PC-3 (cell line): Measurements from ENCODE around the gene ARHGAP11B. TPM values are rescaled to one million over a fixed set of nuclear protein-coding genes. Genes with fewer than 3 reads are reported as not detected.
"Not testable (repeated sequence)": the region's sequence is repeated elsewhere in the genome, so short reads cannot be mapped to it uniquely, and the experiment has no call there.

Experiments
- ATAC-seq: fragments of 200-7000 bp; cut with Tn5 transposase; 2 replicates; pipeline ENCODE4 v1.9.1; 2020; ENCODE audit warnings: mild to moderate bottlenecking, moderate library complexity
- BruUV-seq: library from RNA; stranded (reverse); fragments of 400-500 nt; replicated peaks from 2 replicates; lab custom pipeline; 2021; lab: Mats Ljungman, UMichigan
- CTCF ChIA-PET: fragments of 300-600 bp; sonication (Branson Sonifier 250); formaldehyde crosslinking; loops from one replicate; lab custom pipeline; 2022; ENCODE audit warnings: antibody characterized with exemption; lab: Charles Lee
- POLR2A ChIA-PET: fragments of 300-600 bp; sonication (Branson Sonifier 250); formaldehyde crosslinking; loops from one replicate; lab custom pipeline; 2022; ENCODE audit warnings: antibody characterized with exemption; ENCODE audit not compliant: unreplicated experiment; lab: Charles Lee
- DNase-seq: peaks from one replicate; pipeline ENCODE4 v3.0.0-alpha.2; 2015
- H2AFZ ChIP-seq: fragments of 300-600 bp; sonication (generic); 2 replicates; pipeline ENCODE4 v1.6.0; 2016; ENCODE audit warnings: antibody characterized with exemption, low read length
- H3F3A ChIP-seq: fragments of 300-600 bp; sonication (generic); one replicate; pipeline ENCODE4 v1.6.0; 2017; ENCODE audit warnings: antibody characterized with exemption, low read length, control low read depth, mild to moderate bottlenecking; ENCODE audit not compliant: unreplicated experiment
- H3K27ac ChIP-seq: fragments of 300-600 bp; sonication (generic); 2 replicates; pipeline ENCODE4 v1.5.1; 2016; ENCODE audit warnings: mild to moderate bottlenecking, low read length
- H3K27me3 ChIP-seq: fragments of 300-600 bp; sonication (generic); 2 replicates; pipeline ENCODE4 v1.6.1; 2016; ENCODE audit warnings: low read length, mixed read lengths
- H3K36me3 ChIP-seq: fragments of 300-600 bp; sonication (generic); 2 replicates; pipeline ENCODE4 v1.6.1; 2016; ENCODE audit warnings: low read depth, mixed run types, low read length, mixed read lengths
- H3K4me1 ChIP-seq: fragments of 300-600 bp; sonication (generic); 2 replicates; pipeline ENCODE4 v1.5.1; 2016; ENCODE audit warnings: low read length; ENCODE audit not compliant: insufficient read depth
- H3K4me2 ChIP-seq: fragments of 300-600 bp; sonication (generic); 2 replicates; pipeline ENCODE4 v1.6.0; 2016; ENCODE audit warnings: low read length
- H3K4me3 ChIP-seq: fragments of 300-600 bp; sonication (generic); 2 replicates; pipeline ENCODE4 v1.5.1; 2016; ENCODE audit warnings: mild to moderate bottlenecking, low read length, mixed read lengths
- H3K79me2 ChIP-seq: fragments of 300-600 bp; sonication (generic); 2 replicates; pipeline ENCODE4 v1.6.1; 2017; ENCODE audit warnings: low read length, mixed read lengths
- H3K9ac ChIP-seq: fragments of 300-600 bp; sonication (generic); 2 replicates; pipeline ENCODE4 v1.6.0; 2016; ENCODE audit warnings: mild to moderate bottlenecking, low read length
- H3K9me2 ChIP-seq: fragments of 300-600 bp; sonication (generic); replicated peaks from 2 replicates; pipeline ENCODE4 v1.6.1; 2016; ENCODE audit warnings: mixed run types, low read length, mixed read lengths
- H3K9me3 ChIP-seq: fragments of 300-600 bp; sonication (generic); 2 replicates; pipeline ENCODE4 v1.6.1; 2016; ENCODE audit warnings: low read length, mixed read lengths
- H4K20me1 ChIP-seq: fragments of 300-600 bp; sonication (generic); 2 replicates; pipeline ENCODE4 v1.6.1; 2016; ENCODE audit warnings: low read length, mixed read lengths
- intact Hi-C: fragments of 100-400 bp; cut with micrococcal nuclease; formaldehyde crosslinking; loops from 2 replicates; pipeline ENCODE4 v1.9.0; 2023
- total RNA-seq: library from RNA; depleted of rRNA; stranded (reverse); fragments of >200 nt; gene quantifications from 2 replicates; pipeline ENCODE4 v1.2.3, GENCODE V29; 2014; rRNA removed

Gene ARHGAP11B

DNA sequence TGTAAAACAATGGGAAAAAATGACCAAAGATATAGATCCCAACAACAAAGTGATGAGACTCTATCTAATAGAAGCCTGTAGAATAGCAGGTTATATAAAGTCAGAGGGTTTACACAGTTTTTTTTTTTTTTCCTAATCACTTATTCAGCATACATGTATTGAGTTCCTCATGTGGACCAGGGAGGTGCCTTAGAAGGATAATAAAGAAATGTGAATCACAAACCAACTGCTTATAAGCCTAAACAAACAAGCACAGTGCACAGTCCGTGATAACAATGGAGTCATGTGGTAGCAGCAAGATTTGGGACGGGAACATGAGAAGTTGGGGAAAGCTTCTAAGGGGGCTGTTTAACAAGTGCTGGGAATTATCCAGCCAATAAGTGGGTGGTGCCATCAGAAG lies 60.7 kb downstream of the ARHGAP11B start:
- H3K27me3 ChIP-seq, H3K79me2 ChIP-seq, BruUV-seq, H3F3A ChIP-seq, H3K9me2 ChIP-seq, H3K4me2 ChIP-seq, H3K4me1 ChIP-seq, H4K20me1 ChIP-seq, H3K27ac ChIP-seq, H3K4me3 ChIP-seq, H3K9me3 ChIP-seq, ATAC-seq, H2AFZ ChIP-seq, POLR2A ChIA-PET, DNase-seq, CTCF ChIA-PET, H3K36me3 ChIP-seq, H3K9ac ChIP-seq, intact Hi-C loops: not testable (repeated sequence)

Other genes with a start within 250 kb of the ARHGAP11B start
- 19.0 TPM in 1 of 2 replicates, not detected in the other for gene CHRFAM7A, start 232.6 kb upstream of the ARHGAP11B start, total RNA-seq
- gene GOLGA8R, start 211.9 kb upstream of the ARHGAP11B start, total RNA-seq = 0.07 and 0.69 TPM in 2 replicates
- not detected in 2 replicates for gene GOLGA8Q, start 74.1 kb upstream of the ARHGAP11B start, total RNA-seq
- gene GOLGA8H, start 22.1 kb upstream of the ARHGAP11B start, total RNA-seq = 0.84 and 1.0 TPM in 2 replicates